ENCODE data around the gene MRPL42. TPM values are rescaled to one million over a fixed set of nuclear protein-coding genes. Genes with fewer than 3 reads are reported as not detected.

The MRPL42 gene
- polyA plus RNA-seq, 1 donor (not counting 4 experiments of a cell fraction or from before 2014, with no cell fraction given) = 110 TPM

DNA sequence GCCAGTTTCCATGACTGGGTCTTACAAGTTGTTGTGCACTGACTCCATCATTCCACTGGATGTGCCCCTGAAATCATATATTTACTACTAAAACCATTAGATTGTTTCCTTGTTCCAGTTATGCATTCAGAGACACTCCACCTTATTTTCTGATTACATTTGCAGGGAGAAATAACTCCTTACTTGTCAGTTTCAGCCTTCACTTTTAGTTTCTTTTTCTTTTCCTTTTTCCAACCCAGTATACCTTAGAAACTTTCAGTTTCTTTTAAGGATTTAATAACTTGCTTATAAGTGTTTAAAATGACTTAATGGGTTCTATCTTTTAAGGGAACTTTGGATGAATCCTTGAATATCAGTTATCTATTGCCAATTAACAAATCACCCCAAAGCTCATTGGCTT is 39.9 kb downstream of the MRPL42 start:
- dilution Hi-C loops (cut with MboI; ENCODE audit: extremely low pct_ligation_motif_present, low sequenced_read_pairs) = no loop called here
- TF ChIP-seq, protein P1, sequence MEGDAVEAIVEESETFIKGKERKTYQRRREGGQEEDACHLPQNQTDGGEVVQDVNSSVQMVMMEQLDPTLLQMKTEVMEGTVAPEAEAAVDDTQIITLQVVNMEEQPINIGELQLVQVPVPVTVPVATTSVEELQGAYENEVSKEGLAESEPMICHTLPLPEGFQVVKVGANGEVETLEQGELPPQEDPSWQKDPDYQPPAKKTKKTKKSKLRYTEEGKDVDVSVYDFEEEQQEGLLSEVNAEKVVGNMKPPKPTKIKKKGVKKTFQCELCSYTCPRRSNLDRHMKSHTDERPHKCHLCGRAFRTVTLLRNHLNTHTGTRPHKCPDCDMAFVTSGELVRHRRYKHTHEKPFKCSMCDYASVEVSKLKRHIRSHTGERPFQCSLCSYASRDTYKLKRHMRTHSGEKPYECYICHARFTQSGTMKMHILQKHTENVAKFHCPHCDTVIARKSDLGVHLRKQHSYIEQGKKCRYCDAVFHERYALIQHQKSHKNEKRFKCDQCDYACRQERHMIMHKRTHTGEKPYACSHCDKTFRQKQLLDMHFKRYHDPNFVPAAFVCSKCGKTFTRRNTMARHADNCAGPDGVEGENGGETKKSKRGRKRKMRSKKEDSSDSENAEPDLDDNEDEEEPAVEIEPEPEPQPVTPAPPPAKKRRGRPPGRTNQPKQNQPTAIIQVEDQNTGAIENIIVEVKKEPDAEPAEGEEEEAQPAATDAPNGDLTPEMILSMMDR (optimal IDR thresholded peaks at IDR 0.05 in 1 of 3, IDR thresholded peaks at IDR 0.05 in 1 of 3, conservative IDR thresholded peaks at IDR 0.05 in 1 of 3; ENCODE audit: extremely low read depth in 1 of 3, insufficient read depth in 2 of 3, low read length in 3 of 3) = no peak
- TF ChIP-seq EZH2 (IDR thresholded peaks at IDR 0.05; ENCODE audit: low read length) = no peak
- no peaks in the 10 kb centered on the region for H3K9me3 ChIP-seq (ENCODE audit: control insufficient read depth, low read depth, low read length)
- no peaks in the 10 kb centered on the region for H3K27me3 ChIP-seq (ENCODE audit: control insufficient read depth, extremely low read depth, insufficient read depth, low read length)
- no peak overlapping the region for H3K4me3 ChIP-seq (ENCODE audit: control insufficient read depth in 2 of 3, extremely low read depth in 1 of 3, insufficient read depth in 2 of 3, low read depth in 1 of 3, low read length in 3 of 3)
- H3K27ac ChIP-seq (ENCODE audit: control insufficient read depth, insufficient read depth, low read length) = no peak overlapping the region
- H3K79me2 ChIP-seq (ENCODE audit: control insufficient read depth, insufficient read depth, low read length) = no peaks in the 10 kb centered on the region
- FAIRE-seq (no peak), DNase-seq (ENCODE audit: low read depth, low spot score) (no peak)
- no peak overlapping the region for H3K4me2 ChIP-seq (ENCODE audit: control insufficient read depth, extremely low read depth, insufficient read depth, low read depth, low read length)
- H3K4me1 ChIP-seq (ENCODE audit: control insufficient read depth, extremely low read depth, insufficient read depth, low read length) = no peaks in the 10 kb centered on the region
- H3K9me1 ChIP-seq (ENCODE audit: control insufficient read depth, extremely low read depth, insufficient read depth, low read length) = no peaks in the 10 kb centered on the region
- no peaks in the 10 kb centered on the region for H4K20me1 ChIP-seq (ENCODE audit: control insufficient read depth, extremely low read depth, insufficient read depth, low read length)
- H3K9ac ChIP-seq (ENCODE audit: control insufficient read depth, extremely low read depth, insufficient read depth, low read length) = no peak overlapping the region
- peaks cover 2 to 3% of the 10 kb centered on the region in 2 experiments for H3K36me3 ChIP-seq (ENCODE audit: control insufficient read depth in 2 of 2, extremely low read depth in 1 of 2, insufficient read depth in 2 of 2, low read length in 2 of 2)
- H2AFZ ChIP-seq (ENCODE audit: control insufficient read depth, low read length) = no peak overlapping the region

DNA sequence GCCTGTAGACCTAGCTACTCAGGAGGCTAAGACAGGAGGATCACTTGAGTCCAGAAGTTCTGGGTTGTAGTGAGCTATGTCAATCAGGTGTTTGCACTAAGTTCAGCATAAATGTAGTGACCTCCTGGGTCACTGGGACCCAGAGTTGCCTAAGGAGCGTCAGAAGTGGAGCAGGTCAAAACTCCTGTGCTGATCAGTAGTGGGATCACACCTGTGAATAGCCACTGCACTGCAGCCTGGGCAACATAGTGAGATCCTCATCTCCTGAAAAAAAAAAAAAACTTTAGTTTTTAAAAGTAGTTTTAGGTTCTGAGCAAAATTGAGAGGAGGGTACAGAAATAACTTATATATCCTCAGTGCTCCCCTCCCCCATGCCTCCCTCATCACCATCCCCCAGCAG is 42.2 kb downstream of the MRPL42 start:
- Histone ChIP-seq H3K4me1 (ENCODE audit: control insufficient read depth, extremely low read depth, insufficient read depth, low read length) (no peaks in the 10 kb centered on the region), H3K9me1 (ENCODE audit: control insufficient read depth, extremely low read depth, insufficient read depth, low read length) (no peaks in the 10 kb centered on the region), H3K27me3 (ENCODE audit: control insufficient read depth, extremely low read depth, insufficient read depth, low read length) (no peaks in the 10 kb centered on the region), H3K9me3 (ENCODE audit: control insufficient read depth, low read depth, low read length) (no peaks in the 10 kb centered on the region), H3K36me3 (ENCODE audit: control insufficient read depth in 2 of 2, extremely low read depth in 1 of 2, insufficient read depth in 2 of 2, low read length in 2 of 2) (no peaks in the 10 kb centered on the region), H3K9ac (ENCODE audit: control insufficient read depth, extremely low read depth, insufficient read depth, low read length) (no peak overlapping the region), H3K27ac (ENCODE audit: control insufficient read depth, insufficient read depth, low read length) (no peak overlapping the region), H3K79me2 (ENCODE audit: control insufficient read depth, insufficient read depth, low read length) (no peaks in the 10 kb centered on the region), H2AFZ (ENCODE audit: control insufficient read depth, low read length) (no peak overlapping the region), H4K20me1 (ENCODE audit: control insufficient read depth, extremely low read depth, insufficient read depth, low read length) (no peaks in the 10 kb centered on the region), H3K4me3 (ENCODE audit: control insufficient read depth in 2 of 3, extremely low read depth in 1 of 3, insufficient read depth in 2 of 3, low read depth in 1 of 3, low read length in 3 of 3) (no peak overlapping the region), H3K4me2 (ENCODE audit: control insufficient read depth, extremely low read depth, insufficient read depth, low read depth, low read length) (no peak overlapping the region)
- FAIRE-seq (no peak), DNase-seq (ENCODE audit: low read depth, low spot score) (no peak)
- dilution Hi-C loops (cut with MboI; ENCODE audit: extremely low pct_ligation_motif_present, low sequenced_read_pairs) = no loop called here
- no peak for TF ChIP-seq EZH2 (IDR thresholded peaks at IDR 0.05; ENCODE audit: low read length)
- TF ChIP-seq, protein P1 (optimal IDR thresholded peaks at IDR 0.05 in 1 of 3, IDR thresholded peaks at IDR 0.05 in 1 of 3, conservative IDR thresholded peaks at IDR 0.05 in 1 of 3; ENCODE audit: extremely low read depth in 1 of 3, insufficient read depth in 2 of 3, low read length in 3 of 3) = no peak

Data from keratinocyte (primary cell).